Stimulated activated CD4-positive, alpha-beta T cell treated with anti-CD3 and anti-CD28 coated beads, Interleukin-4, amount 100 ng/mL, for 4 hours (primary cell): Measurements from ENCODE around the gene ULK1.

Source experiments
- DNase-seq, 2 experiments: peaks; one replicate each; pipeline ENCODE4 v3.0.0-alpha.2; 2020

Gene ULK1

DNA sequence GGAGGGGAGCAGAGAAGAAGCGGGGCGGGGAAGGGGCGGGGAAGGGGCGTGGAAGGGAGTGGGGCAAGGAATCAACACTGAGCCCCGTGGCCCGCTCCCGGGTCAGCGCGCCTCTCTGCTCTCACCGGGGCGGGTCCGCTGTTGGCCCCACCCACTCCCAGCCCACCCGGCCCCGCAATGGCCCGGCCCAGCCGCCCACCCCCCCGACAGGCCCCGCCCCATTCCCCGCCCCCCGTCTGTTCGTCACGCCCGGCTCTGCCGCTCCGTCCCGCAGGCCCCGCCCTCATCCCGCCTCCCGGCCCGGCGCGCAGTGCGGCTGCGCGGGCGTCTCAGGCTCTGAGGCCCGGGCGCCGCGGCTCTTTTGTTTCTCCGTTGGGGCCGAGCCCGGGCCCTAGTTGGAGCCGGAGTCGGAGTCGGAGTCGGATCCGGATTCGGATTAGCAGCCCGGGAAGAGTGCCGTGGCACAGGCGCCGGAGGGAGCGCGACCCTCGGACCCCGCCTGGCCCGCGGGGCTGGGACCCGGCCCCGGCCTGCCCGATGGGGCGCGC is at the start of gene ULK1:
ULK1 (plus strand) TSS at position 310 of the 548 bp plus-strand sequence. CDS start 380 bp downstream, outside the sequence.
- DNase-seq: peak; percentile 90 to 96

- DNase-seq: no peak
Measured at GRCh38 chr12:131844656-131845055, 49.8 kb upstream of the ULK1 start.

GRCh38 chr12:131845121-131845520 is 49.3 kb upstream of the ULK1 start:
- DNase-seq: no peak

DNA sequence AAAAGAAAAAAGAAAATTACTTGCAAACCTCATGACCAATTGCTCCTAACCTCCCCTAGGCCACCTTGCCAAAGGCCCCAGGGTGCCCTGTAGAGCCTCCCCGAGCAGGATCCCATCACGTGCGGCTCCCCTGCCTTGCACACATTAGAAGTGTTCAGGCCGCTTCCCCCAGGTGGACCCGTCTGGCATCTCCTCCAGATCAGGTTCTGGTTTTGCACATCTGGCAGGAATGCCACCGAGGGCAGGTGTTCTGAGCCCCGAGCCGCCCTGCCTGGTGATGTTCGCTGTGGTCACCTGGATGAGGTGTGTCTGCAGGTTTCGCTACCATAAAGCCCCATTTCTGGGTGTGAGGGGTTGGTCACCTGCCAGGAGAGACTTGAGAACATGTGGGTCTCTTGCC is 47.0 kb upstream of the ULK1 start:
- no peak for DNase-seq

DNA sequence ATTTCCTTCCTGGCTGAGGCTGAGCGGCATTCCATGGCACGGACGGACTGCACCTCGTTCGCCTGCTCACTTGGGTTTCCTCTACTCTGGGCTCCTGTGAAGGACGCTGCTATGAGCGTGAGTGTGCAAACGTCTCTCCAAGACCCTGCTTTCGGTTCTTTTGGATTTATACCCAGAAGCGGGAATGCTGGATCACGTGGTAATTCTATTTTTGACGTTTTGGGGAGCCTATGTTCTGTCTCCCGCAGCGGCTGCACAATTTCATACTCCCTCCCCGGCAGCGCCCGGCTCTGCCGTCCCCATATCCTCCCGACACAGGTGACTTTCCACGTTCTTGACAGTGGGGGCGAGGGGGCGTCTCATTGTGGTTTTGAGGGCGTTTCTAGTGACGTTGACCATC is 45.7 kb upstream of the ULK1 start:
- DNase-seq: no peak

GRCh38 chr12:131849700-131850553 is 44.5 kb upstream of the ULK1 start:
- DNase-seq: no peak

DNA sequence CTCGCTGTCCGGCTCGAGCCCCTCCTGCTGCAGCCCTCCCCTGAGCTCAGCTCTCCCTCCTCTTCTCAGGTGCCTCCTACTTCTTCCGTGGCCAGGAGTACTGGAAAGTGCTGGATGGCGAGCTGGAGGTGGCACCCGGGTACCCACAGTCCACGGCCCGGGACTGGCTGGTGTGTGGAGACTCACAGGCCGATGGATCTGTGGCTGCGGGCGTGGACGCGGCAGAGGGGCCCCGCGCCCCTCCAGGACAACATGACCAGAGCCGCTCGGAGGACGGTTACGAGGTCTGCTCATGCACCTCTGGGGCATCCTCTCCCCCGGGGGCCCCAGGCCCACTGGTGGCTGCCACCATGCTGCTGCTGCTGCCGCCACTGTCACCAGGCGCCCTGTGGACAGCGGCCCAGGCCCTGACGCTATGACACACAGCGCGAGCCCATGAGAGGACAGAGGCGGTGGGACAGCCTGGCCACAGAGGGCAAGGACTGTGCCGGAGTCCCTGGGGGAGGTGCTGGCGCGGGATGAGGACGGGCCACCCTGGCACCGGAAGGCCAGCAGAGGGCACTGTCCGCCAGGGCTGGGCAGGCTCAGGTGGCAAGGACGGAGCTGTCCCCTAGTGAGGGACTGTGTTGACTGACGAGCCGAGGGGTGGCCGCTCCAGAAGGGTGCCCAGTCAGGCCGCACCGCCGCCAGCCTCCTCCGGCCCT is 43.4 kb upstream of the ULK1 start:
- DNase-seq: no peak

- no peak for DNase-seq
Measured at GRCh38 chr12:131851741-131852550, 42.5 kb upstream of the ULK1 start.

DNA sequence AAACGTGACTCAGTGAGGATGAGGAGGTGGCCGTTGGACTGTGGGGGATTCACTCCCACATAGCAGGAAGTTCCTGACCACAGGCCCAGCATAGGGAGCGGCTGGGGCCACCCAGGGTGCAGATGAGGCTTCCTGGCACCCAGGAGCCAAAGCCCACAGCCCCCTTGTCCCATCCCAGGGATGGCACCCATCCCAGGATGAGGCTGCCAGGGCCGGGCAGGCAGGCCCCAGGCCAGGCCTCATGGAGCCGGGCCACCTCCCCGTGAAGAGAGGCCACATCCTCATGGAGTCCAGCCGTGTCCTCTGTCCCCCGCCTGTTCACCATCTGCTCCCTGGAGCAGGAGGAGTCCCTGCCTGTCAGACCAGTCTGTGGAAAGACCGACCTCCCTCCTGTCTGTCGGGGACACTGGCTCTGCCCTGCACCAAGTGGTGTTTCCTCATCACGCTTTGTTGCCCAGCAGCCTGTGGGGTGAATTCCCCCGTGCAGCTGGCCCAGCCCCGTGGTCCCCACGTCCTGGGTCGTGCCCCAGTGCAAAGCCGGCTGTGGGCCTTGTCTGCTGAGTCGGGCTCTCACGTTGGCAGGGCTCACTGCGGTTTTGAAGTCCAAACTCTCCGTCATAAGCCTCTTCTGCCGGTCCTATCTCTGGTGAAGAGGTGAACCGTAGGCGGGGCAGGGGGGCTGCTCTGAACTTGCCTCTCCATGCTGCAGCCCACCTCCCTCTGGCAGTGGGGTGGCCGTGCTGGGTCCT is 41.7 kb upstream of the ULK1 start:
- no peak for DNase-seq

DNA sequence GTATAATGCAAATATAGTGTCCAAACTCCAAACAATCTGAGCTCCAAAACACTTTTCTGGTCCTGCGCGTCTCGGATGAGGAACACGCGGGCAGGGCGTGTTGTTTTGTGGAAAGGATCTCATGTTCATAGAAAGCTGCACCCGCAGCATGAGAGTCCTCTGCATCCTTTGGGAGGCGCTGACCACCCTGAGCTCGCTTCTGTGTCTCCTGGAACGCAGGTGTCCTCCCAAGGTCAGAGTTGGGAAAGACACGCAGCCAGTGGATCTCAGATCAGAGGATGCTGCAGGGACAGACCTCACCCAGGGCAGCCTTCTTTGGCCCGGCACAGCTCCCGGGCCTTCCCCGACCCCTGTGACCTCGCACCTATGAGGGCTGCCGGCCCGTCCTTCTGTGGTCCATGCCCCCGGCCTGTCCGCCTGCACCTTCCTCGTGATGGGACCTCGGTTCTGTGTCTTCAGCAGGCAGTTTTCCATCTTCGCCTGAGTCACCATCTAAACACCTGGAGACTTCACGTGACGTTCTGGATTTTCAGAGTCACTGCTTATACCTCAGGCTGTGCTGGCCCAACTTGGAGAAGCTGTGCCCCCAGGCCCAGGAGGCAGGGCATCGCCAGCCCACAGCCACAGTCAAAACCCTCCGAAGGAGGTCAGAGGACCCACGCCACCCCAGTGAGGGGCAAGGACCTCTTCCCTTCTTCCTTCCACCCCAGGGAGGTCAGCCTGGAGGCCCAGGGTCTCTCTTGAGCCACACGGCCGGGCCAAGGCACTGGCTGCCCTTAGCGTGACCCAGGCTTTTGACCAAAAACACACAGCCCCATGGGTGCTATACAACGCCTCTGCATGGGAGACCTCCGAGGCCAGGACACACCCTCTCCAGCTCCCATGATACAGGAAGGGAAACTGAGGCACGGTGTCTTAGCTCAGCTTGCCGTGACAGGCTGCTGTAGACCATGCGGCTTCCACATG is 40.3 kb upstream of the ULK1 start:
- DNase-seq: no peak

DNA sequence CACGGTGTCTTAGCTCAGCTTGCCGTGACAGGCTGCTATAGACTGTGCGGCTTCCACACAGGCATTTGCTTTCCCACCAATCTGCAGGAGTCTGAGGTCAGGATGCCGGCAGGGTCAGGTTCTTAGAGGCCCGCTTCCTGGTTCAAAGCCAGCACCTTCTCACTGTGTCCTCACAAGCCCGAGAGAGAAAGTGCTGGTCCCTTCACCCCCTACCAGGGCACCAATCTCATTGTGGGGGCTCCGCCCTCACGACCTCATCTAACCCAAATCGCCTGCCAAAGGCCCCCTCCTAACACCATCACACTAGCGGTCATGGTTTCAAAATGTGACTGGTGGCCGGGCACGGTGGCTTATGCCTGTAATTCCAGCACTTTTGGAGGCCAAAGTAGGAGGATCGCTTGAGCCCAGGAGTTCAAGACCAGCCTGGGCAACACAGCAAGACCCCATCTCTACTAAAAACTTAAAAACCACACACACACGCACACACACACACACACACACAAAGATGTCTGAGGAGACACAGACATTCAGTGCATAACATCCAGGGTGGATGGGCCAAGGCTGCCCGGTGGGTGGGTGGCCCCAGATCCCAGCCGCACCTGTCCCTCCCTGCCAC is 39.5 kb upstream of the ULK1 start:
- no peak for DNase-seq

DNA sequence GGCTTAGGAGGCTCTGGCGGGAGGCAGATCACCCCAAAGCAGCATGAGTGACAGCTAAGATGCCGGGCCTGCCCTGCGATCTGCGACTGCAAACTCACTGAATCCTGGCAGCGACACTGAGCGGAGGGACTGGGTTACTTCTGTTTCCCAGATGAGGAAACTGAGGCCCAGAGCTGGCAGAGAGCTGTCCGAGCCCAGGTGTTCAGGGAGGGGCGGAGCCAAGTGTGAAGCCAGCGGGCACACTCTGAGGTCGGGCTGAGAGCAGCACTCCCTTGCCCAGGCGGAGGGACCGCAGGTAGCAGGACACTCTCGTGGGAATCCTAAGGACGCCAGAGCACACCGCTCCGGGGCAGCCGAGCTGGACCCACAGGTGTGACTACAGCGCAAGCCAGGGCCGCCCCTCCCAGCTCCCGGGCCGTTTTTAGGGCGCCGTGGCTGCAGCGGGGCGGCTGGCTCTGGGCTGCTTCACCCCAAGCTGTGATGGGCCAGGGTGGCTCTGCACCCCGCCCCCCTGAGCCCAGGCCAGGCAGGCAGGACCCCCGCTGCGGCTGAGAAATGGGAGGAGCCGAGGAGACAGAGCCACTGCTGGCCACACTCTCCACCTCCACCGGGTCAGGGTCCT is 38.8 kb upstream of the ULK1 start:
- DNase-seq: no peak

- DNase-seq: no peak
Measured at GRCh38 chr12:131856366-131857097, 37.9 kb upstream of the ULK1 start.

DNA sequence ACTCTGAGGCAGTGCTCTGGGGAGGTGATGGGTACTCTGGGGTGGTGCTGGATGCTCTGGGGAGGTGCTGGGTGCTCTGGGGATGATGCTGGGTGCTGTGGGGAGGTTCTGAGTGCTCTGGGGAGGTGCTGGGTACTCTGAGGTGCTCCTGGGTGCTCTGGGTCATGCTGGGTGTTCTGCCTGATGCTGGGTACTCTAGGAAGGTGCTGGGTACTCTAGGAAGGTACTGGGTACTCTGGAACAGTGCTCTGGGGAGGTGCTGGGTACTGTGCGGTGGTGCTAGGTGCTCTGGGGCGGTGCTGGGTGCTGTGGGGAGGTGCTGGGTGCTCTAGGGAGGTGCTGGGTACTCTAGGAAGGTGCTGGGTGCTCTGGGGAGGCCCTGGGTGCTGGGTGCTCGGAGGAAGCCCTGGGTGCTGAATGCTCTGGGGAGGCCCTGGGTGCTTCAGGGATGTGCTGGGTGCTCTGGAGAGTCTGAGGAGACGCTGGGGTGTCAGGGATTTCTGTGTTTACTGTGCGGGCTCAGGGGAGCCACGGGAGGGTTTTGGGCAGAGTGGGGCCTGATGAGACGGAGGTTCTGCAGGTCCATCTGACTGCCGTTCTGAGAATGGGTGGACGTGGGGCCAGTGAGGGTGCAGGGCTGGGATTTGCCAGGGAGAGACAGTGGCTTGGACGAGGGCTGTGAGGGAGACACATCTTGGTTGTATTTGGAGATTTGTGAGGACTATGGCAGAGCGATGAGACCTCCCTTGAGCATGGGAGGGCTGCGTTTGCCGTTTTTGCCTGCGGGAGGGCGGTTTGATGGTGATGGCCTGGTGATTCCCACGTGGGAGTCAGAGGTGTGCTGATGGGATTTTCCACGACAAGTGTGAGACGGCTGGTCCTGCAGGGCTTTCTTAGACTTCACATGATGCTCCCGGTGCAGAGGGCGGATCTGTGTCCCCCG is 36.2 kb upstream of the ULK1 start:
- DNase-seq: no peak

DNA sequence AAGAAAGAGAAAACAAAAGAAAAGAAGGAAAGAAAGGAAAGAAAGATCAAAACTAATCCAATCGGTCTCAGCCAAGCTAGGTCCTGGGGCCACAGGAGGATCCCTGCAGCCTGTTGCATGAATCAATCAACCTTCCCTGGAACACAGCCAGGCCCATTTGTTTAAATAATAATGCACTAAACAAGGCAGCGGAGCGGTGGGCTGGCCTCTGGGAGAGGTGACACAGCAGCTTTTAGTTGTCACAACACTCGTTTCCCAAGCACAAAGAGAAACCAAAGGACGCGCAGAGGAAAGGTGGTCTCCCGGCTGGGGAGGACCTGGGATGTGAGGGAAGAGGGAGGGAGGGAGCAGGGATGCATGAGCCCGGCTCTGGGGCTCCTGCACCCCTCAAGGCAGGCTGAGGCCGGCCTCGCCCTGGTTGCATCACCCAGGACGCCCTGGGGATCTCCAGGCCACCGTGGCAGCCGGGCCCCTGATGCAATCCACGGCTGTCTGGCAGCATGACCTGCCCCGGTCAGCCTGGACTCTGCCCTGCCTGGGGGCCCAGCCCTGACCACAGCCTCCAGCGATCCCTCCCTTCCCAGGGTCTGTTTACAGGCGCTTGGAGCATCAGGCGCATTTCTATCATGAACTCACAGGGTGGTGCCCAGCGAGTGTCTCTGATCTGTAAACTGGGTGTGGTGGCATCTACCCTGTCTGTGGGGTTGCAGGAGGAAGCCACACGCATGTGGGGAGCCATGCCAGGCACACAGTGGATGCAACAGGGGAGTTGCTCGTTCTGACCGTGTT is 33.8 kb upstream of the ULK1 start:
- no peak for DNase-seq

DNA sequence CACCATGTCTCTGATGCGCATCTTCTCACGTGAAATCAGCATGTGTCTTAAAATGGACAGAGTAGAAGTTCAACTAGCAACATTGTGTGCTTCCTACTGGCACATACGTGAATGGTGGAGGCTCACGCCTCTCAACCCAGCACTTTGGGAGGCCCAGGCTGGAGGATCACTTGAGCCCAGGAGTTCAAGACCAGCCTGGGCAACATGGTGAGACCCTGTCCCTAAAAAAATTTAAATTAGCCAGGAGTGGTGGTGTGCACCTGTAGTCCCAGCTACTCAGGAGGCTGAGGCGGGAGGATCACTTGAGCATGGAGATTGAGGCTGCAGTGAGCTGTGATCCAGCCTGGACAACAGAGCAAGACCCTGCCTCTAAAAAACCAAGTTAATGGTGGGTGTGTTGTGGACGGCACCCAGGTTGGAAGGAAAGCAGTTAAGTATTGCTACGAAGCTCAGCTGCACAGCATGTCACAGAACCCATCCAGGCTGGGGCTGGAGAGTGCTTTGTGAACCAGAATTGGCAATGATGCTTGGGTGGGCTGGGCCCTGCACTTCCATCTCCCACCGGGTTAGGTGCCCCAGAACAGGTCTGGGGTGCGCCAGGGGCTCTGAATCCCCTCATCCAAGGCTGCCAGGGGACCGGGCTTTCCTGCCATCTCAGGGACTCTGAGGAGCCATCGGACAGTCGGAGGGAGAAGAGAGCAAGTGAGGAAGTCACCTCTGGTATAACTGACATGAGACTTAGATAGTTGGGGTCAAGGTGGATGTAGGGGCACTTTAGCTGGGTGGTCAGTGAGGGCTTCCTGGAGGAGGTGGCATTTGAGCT is 33.0 kb upstream of the ULK1 start:
- DNase-seq: no peak

DNA sequence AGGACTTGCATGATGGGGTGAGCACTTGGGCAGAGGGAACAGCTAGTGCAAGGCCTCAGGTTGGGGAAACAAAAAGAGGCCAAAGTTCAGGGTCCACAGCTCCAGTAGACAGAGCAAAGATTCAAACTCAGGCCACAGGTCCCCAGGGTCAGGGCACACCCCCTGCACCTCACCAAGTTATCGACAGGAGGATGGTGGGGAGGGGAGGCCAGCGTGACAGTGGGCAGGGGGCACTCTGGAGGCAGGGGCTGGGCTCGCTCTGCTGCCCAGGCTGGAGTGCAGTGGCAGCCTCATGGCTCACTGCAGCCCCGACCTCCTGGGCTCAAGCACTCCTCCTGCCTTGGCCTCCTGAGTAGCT is 32.4 kb upstream of the ULK1 start:
- DNase-seq: no peak
